Measurements from ENCODE around the gene YIPF2.
"Not testable (repeated sequence)": the region's sequence is repeated elsewhere in the genome, so short reads cannot be mapped to it uniquely, and the experiment has no call there.

The YIPF2 gene

GRCh38 chr19:10877608-10878007 is 50.8 kb downstream of the YIPF2 start:
- FAIRE-seq; DNase-seq (ENCODE audit: low spot score): not testable (repeated sequence)

- FAIRE-seq, result no peak
- no peak for DNase-seq (ENCODE audit: low spot score)
Observed at GRCh38 chr19:10876459-10877240, 51.8 kb downstream of the YIPF2 start.

- FAIRE-seq (no peak), DNase-seq (ENCODE audit: low spot score) (no peak)
Observed at GRCh38 chr19:10874024-10874423, 54.4 kb downstream of the YIPF2 start.

DNA sequence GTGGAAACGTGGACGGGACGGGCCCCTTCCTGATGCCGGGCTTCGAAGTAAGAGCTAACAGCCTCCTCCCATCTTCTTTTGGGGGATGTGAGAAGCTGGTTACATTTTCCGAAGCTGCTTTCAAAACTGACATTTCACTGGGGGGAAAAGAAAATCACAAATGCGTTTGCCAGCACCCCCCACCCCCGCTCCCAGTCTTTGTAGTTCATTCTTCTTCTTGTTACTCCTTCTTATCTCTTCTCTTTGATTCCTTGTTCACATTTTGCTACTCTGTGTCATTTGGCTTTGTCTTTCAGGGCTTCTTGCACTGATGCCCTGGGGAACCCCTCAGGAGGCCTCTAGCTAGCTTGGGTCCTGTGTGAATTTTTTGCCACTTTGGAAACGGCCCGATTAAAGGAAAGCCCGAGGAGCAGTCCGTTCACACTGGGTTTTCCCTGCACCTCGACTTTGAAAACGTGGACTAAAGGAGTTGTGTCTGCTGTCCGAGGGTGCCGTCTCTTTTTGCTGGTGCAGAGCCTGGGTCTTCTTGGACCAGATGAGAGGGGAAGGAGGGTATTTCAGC is 55.8 kb downstream of the YIPF2 start:
- no peak for FAIRE-seq
- no peak for DNase-seq (ENCODE audit: low spot score)
